Right lobe of liver (tissue), 4 donors: ENCODE measurements around the gene PTEN.

Source experiments
- POLR2A ChIP-seq: fragments of 450-650 bp; IDR thresholded peaks from one replicate; pipeline ENCODE4 v1.6.1; 2017; ENCODE audit warnings: antibody characterized with exemption, mild to moderate bottlenecking
- TF ChIP-seq, protein P1 (sequence below), 4 donors: fragments of 200-600 bp in 3 of 4; fragments of 450-650 bp in 1 of 4; IDR thresholded peaks; one replicate each; pipeline versions ENCODE4 v1.5.1 to v1.8.0; 2016 to 2022; ENCODE audit warnings: antibody characterized with exemption in 4 of 4, mild to moderate bottlenecking in 2 of 4
- donor health status: DM: no; HTN: no; CAD: no.
- donor health status: DM: no; HTN: no; CAD: no.
- donor health status: DM: no; HTN: yes; CAD: no.

DNA sequence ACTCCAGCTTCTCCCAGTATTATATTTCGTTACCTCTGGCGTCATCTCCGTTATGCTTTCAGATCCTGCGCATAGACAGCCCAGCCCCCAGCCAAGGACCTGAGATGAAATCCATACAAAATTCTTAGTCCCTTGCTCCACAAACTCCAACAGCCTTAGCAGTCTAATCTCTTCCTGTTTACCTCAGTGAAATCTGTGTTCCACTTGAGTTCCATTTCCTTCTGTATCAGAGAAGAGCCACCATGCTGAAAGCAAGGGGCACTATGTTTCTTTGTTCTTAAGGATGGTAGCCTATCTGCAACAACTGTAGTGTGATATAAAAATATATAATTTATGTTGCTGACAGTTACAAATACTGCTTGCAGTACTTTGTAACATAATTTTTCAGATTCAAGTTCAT is 59.8 kb downstream of the PTEN start:
- TF ChIP-seq, protein P1, sequence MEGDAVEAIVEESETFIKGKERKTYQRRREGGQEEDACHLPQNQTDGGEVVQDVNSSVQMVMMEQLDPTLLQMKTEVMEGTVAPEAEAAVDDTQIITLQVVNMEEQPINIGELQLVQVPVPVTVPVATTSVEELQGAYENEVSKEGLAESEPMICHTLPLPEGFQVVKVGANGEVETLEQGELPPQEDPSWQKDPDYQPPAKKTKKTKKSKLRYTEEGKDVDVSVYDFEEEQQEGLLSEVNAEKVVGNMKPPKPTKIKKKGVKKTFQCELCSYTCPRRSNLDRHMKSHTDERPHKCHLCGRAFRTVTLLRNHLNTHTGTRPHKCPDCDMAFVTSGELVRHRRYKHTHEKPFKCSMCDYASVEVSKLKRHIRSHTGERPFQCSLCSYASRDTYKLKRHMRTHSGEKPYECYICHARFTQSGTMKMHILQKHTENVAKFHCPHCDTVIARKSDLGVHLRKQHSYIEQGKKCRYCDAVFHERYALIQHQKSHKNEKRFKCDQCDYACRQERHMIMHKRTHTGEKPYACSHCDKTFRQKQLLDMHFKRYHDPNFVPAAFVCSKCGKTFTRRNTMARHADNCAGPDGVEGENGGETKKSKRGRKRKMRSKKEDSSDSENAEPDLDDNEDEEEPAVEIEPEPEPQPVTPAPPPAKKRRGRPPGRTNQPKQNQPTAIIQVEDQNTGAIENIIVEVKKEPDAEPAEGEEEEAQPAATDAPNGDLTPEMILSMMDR (IDR thresholded peaks at IDR 0.05), result no peak
- no peak for TF ChIP-seq POLR2A
